Measurements from ENCODE around the gene CEP295NL. TPM values are rescaled to one million over a fixed set of nuclear protein-coding genes. Genes with fewer than 3 reads are reported as not detected.

Gene CEP295NL
- total and polyA plus RNA-seq, 2 of the 8 experiments (the other 6 are each of a cell fraction or from before 2014, with no cell fraction given), result 0.06 to 2.0 TPM

DNA sequence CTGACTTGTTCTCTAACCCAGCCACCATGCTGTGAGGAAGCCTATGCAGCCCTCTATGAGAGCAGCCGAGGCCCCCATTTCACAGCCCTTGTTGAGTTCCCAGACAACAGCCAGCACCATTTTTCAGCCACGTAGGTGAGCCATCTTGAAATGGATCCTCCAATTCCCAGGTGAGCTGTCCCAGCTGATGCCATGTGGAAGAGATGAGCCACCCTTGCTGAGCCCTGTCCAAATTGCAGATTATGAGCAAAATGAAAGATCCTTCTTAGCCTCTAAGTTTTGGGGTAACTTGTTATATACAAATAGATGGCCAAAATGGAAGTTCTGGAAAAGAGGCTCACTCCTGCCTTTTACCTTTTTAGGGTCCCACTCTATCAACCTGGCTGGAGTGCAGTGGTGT is 47.9 kb upstream of the CEP295NL start:
- Histone ChIP-seq H3K9me3 (ENCODE audit: insufficient read depth in 2 of 2, low read depth in 1 of 2, low read length in 1 of 2) (peaks cover 10 to 15% of the 10 kb centered on the region in 2 experiments; a peak in 3 of 4 replicates), H2BK5ac (ENCODE audit: low read depth, low read length) (no peak overlapping the region), H2BK20ac (ENCODE audit: low read length) (no peak overlapping the region), H3K27ac (ENCODE audit: low read depth, low read length) (no peak overlapping the region), H3K18ac (ENCODE audit: extremely low read depth, low read length) (no peak overlapping the region), H3K14ac (ENCODE audit: insufficient read length) (no peak overlapping the region), H3K4ac (replicated peaks; ENCODE audit: insufficient read length, low read depth, low read length) (no peak overlapping the region), H2AK5ac (ENCODE audit: low read depth, low read length) (no peak overlapping the region), H4K5ac (ENCODE audit: insufficient read length, low read depth, low read length) (no peak overlapping the region), H3K56ac (replicated peaks; ENCODE audit: insufficient read length, low read depth, low read length) (no peak overlapping the region), H4K8ac (ENCODE audit: extremely low read depth, insufficient read depth, low read length) (no peak overlapping the region), H3K23ac (ENCODE audit: insufficient read length) (no peak overlapping the region), H2BK120ac (replicated peaks; ENCODE audit: low read depth, low read length) (no peak overlapping the region), H3K36me3 (ENCODE audit: control insufficient read depth in 2 of 4, insufficient read depth in 4 of 4, low read length in 3 of 4) (no peaks in the 10 kb centered on the region), H4K20me1 (replicated peaks in 1 of 2; ENCODE audit: control insufficient read depth in 1 of 2, insufficient read depth in 2 of 2, low read length in 2 of 2) (no peaks in the 10 kb centered on the region), H3K79me1 (ENCODE audit: low read depth, low read length) (no peaks in the 10 kb centered on the region), H3K4me3 (ENCODE audit: extremely low read depth in 1 of 4, insufficient read depth in 2 of 4, low read depth in 3 of 4, low read length in 4 of 4) (no peak overlapping the region), H2BK15ac (ENCODE audit: low read length) (no peak overlapping the region), H4K91ac (replicated peaks; ENCODE audit: insufficient read length, low read length) (no peak overlapping the region), H3K4me2 (ENCODE audit: insufficient read depth in 1 of 2, low read depth in 2 of 2, low read length in 2 of 2) (no peak overlapping the region), H3K79me2 (ENCODE audit: control insufficient read depth in 1 of 2, insufficient read depth in 2 of 2, low read length in 2 of 2) (no peaks in the 10 kb centered on the region), H2AFZ (ENCODE audit: low read length) (no peak overlapping the region), H3K4me1 (replicated peaks in 1 of 4; ENCODE audit: control insufficient read depth in 3 of 4, insufficient read depth in 4 of 4, low read length in 3 of 4) (peaks cover 0 to 4% (median under 1%) of the 10 kb centered on the region in 4 experiments; a peak in 2 of 7 replicates), H2BK12ac (ENCODE audit: low read depth, low read length) (no peak overlapping the region), H3K27me3 (replicated peaks in 1 of 4; ENCODE audit: control insufficient read depth in 3 of 4, extremely low read depth in 1 of 4, insufficient read depth in 3 of 4, low read length in 3 of 4) (no peaks in the 10 kb centered on the region), H3K23me2 (ENCODE audit: low read depth, low read length) (0 out of 2 replicates have a peak, but pooled peaks cover 1% of the 10 kb centered on the region), H3K9ac (replicated peaks in 1 of 4; ENCODE audit: extremely low read depth in 1 of 4, low read depth in 3 of 4, low read length in 3 of 4) (no peak overlapping the region)
- ChIA-PET POLR2A (ENCODE audit: partially characterized antibody) (no interaction called here), CTCF (ENCODE audit: partially characterized antibody) (interaction anchor here (0.6 to 3.9 kb wide), 5 partner anchors 16 to 94 kb away, joined by 3 to 18 read pairs (median 4); no protein-coding TSS in a partner anchor)
- 83% methylated on average over 2 of the region's 2 CpGs; no CpG with 5 or more reads in 1 of the 2 experiments for WGBS, 2 experiments (ENCODE audit: extremely low coverage in 1 of 2, insufficient coverage in 1 of 2, insufficient read length in 1 of 2, insufficient replicate concordance in 2 of 2, low coverage in 1 of 2, low lambda C conversion rate in 2 of 2, missing lambda C conversion rate in 1 of 2)
- FAIRE-seq (no peak), DNase-seq (ENCODE audit: low read depth in 1 of 2, low spot score in 2 of 2) (no peak)
- TF ChIP-seq, protein P1, sequence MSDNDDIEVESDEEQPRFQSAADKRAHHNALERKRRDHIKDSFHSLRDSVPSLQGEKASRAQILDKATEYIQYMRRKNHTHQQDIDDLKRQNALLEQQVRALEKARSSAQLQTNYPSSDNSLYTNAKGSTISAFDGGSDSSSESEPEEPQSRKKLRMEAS (IDR thresholded peaks at IDR 0.05), result peak; percentile 42; the same call in 1 of the 2 replicates
- no peak for TF ChIP-seq GTF2F1 (IDR thresholded peaks at IDR 0.05; ENCODE audit: borderline replicate concordance, low read depth, low read length)

Measured in H1 (cell line).